Effector memory CD8-positive, alpha-beta T cell (primary cell): ENCODE results near the gene CTTNBP2NL.
A peak's percentile ranks its signal among the peaks of the same experiment; 100 is the strongest.

Experiments
- ATAC-seq: fragments of 150-1000 bp; cut with Tn5 transposase; replicated peaks from 2 replicates; pipeline ENCODE4 v1.10.0; 2021; ENCODE audit warnings: mild to moderate bottlenecking, moderate library complexity
- DNase-seq, 3 experiments: peaks; one replicate each; pipeline ENCODE4 v3.0.0; 2021
- H3K27ac Mint-ChIP-seq, 2 donors: one replicate each; pipeline ENCODE4 v1.8.0; 2022; ENCODE audit warnings: mild to moderate bottlenecking in 2 of 2, mixed read lengths in 2 of 2, moderate library complexity in 2 of 2
- H3K27me3 Mint-ChIP-seq, 2 donors: one replicate each; pipeline ENCODE4 v1.8.0; 2022; ENCODE audit warnings: mixed read lengths in 2 of 2
- H3K36me3 Mint-ChIP-seq: one replicate; pipeline ENCODE4 v1.8.0; 2022; ENCODE audit warnings: mild to moderate bottlenecking, moderate library complexity, mixed read lengths; ENCODE audit not compliant: insufficient read depth
- H3K4me1 Mint-ChIP-seq, 2 donors: one replicate each; pipeline ENCODE4 v1.8.0; 2022; ENCODE audit warnings: low read depth in 2 of 2, mixed read lengths in 2 of 2
- H3K4me3 Mint-ChIP-seq, 2 donors: one replicate each; pipeline ENCODE4 v1.8.0; 2022; ENCODE audit warnings: mild to moderate bottlenecking in 2 of 2, mixed read lengths in 2 of 2, moderate library complexity in 2 of 2
- H3K9me3 Mint-ChIP-seq, 2 donors: one replicate each; pipeline ENCODE4 v1.8.0; 2022; ENCODE audit warnings: mixed read lengths in 2 of 2

CTTNBP2NL gene

GRCh38 chr1:112502826-112503225 is 106.8 kb downstream of the CTTNBP2NL start:
- H3K4me1 Mint-ChIP-seq = peaks cover 1 to 4% of the 10 kb centered on the region in 2 donors
- ATAC-seq = no peak
- peak overlapping the region; percentile 51 to 70 for H3K4me3 Mint-ChIP-seq

GRCh38 chr1:112504001-112504660 is 108.1 kb downstream of the CTTNBP2NL start:
- Mint-ChIP-seq H3K27me3 (peaks cover 46 to 50% of the 10 kb centered on the region in 2 donors), H3K4me1 (peaks cover 1 to 5% of the 10 kb centered on the region in 2 donors), H3K27ac (no peak overlapping the region), H3K4me3 (no peak overlapping the region), H3K9me3 (no peaks in the 10 kb centered on the region), H3K36me3 (no peaks in the 10 kb centered on the region)
- no peak for DNase-seq
- ATAC-seq = no peak

More at GRCh38 chr1:112502826-112503225, 106.8 kb downstream of the CTTNBP2NL start:
- H3K27ac Mint-ChIP-seq = no peak overlapping the region
- DNase-seq = no peak
- H3K27me3 Mint-ChIP-seq = peaks cover 59 to 63% of the 10 kb centered on the region in 2 donors
- H3K9me3 Mint-ChIP-seq = no peaks in the 10 kb centered on the region
- no peaks in the 10 kb centered on the region for H3K36me3 Mint-ChIP-seq

- no peak for ATAC-seq
- peaks cover 39 to 43% of the 10 kb centered on the region in 2 donors for H3K27me3 Mint-ChIP-seq
- no peak for DNase-seq
- no peaks in the 10 kb centered on the region for H3K9me3 Mint-ChIP-seq
- no peak overlapping the region for H3K27ac Mint-ChIP-seq
- no peak overlapping the region for H3K4me3 Mint-ChIP-seq
- H3K36me3 Mint-ChIP-seq = no peaks in the 10 kb centered on the region
- peaks cover 1 to 5% of the 10 kb centered on the region in 2 donors for H3K4me1 Mint-ChIP-seq
Measured at GRCh38 chr1:112504661-112505399, 108.8 kb downstream of the CTTNBP2NL start.

- DNase-seq = no peak
- ATAC-seq = no peak
- no peaks in the 10 kb centered on the region for H3K9me3 Mint-ChIP-seq
- H3K36me3 Mint-ChIP-seq = no peaks in the 10 kb centered on the region
- H3K27ac Mint-ChIP-seq = no peak overlapping the region
- no peak overlapping the region for H3K4me3 Mint-ChIP-seq
- peaks cover 36 to 39% of the 10 kb centered on the region in 2 donors for H3K27me3 Mint-ChIP-seq
- peaks cover 3 to 5% of the 10 kb centered on the region in 2 donors for H3K4me1 Mint-ChIP-seq
Measured at GRCh38 chr1:112505400-112505785, 109.4 kb downstream of the CTTNBP2NL start.

GRCh38 chr1:112505878-112506277 is 109.9 kb downstream of the CTTNBP2NL start:
- ATAC-seq (no peak), DNase-seq (no peak)
- Mint-ChIP-seq H3K36me3 (no peaks in the 10 kb centered on the region), H3K27ac (no peak overlapping the region), H3K4me1 (peaks cover 3 to 5% of the 10 kb centered on the region in 2 donors), H3K27me3 (peaks cover 35 to 39% of the 10 kb centered on the region in 2 donors), H3K9me3 (no peaks in the 10 kb centered on the region), H3K4me3 (no peak overlapping the region)

GRCh38 chr1:112506306-112506705 is 110.3 kb downstream of the CTTNBP2NL start:
- peaks cover 30 to 39% of the 10 kb centered on the region in 2 donors for H3K27me3 Mint-ChIP-seq
- H3K9me3 Mint-ChIP-seq = no peaks in the 10 kb centered on the region
- ATAC-seq (no peak), DNase-seq (no peak)
- no peaks in the 10 kb centered on the region for H3K36me3 Mint-ChIP-seq
- H3K27ac Mint-ChIP-seq = no peak overlapping the region
- peaks cover 3 to 5% of the 10 kb centered on the region in 2 donors for H3K4me1 Mint-ChIP-seq
- no peak overlapping the region for H3K4me3 Mint-ChIP-seq

GRCh38 chr1:112506731-112507130 is 110.7 kb downstream of the CTTNBP2NL start:
- DNase-seq = no peak
- no peak for ATAC-seq
- no peak overlapping the region for H3K4me3 Mint-ChIP-seq
- H3K27me3 Mint-ChIP-seq = peaks cover 28 to 39% of the 10 kb centered on the region in 2 donors
- no peaks in the 10 kb centered on the region for H3K36me3 Mint-ChIP-seq
- no peaks in the 10 kb centered on the region for H3K9me3 Mint-ChIP-seq
- peaks cover 3 to 5% of the 10 kb centered on the region in 2 donors for H3K4me1 Mint-ChIP-seq
- H3K27ac Mint-ChIP-seq = no peak overlapping the region

- Mint-ChIP-seq H3K27ac (no peak overlapping the region), H3K4me1 (peaks cover 3 to 5% of the 10 kb centered on the region in 2 donors), H3K36me3 (no peaks in the 10 kb centered on the region), H3K9me3 (no peaks in the 10 kb centered on the region), H3K4me3 (peak overlapping the region; percentile 81 to 82), H3K27me3 (peaks cover 25 to 36% of the 10 kb centered on the region in 2 donors)
- ATAC-seq (no peak), DNase-seq (no peak)
Measured at GRCh38 chr1:112507336-112507735, 111.3 kb downstream of the CTTNBP2NL start.

- no peaks in the 10 kb centered on the region for H3K36me3 Mint-ChIP-seq
- ATAC-seq (peak; percentile 20), DNase-seq (peak; percentile 7 to 19 (median 18))
- peaks cover 2 to 5% of the 10 kb centered on the region in 2 donors for H3K4me1 Mint-ChIP-seq
- peak overlapping the region; percentile 81 to 82 for H3K4me3 Mint-ChIP-seq
- no peaks in the 10 kb centered on the region for H3K9me3 Mint-ChIP-seq
- no peak overlapping the region for H3K27ac Mint-ChIP-seq
- peaks cover 20 to 30% of the 10 kb centered on the region in 2 donors for H3K27me3 Mint-ChIP-seq
Measured at GRCh38 chr1:112507921-112508277, 111.9 kb downstream of the CTTNBP2NL start.

GRCh38 chr1:112508278-112509004 is 112.4 kb downstream of the CTTNBP2NL start, which contains the start of gene WNT2B:
Gene WNT2B, plus strand, starts transcription at chr1:112508965. Its CDS starts 298 bp downstream, at chr1:112509263.
- Mint-ChIP-seq H3K4me3 (peak within 1 kb of the TSS; percentile 81 to 82), H3K27me3 (peaks cover 14 to 25% of the 10 kb centered on the region in 2 donors), H3K9me3 (no peaks in the 10 kb centered on the region), H3K36me3 (no peaks in the 10 kb centered on the region), H3K27ac (no peak within 1 kb of the TSS), H3K4me1 (peaks cover 2 to 5% of the 10 kb centered on the region in 2 donors)
- DNase-seq (peak; percentile 47 to 58 (median 58)), ATAC-seq (peak; percentile 89)

GRCh38 chr1:112509005-112509659 is 113.1 kb downstream of the CTTNBP2NL start:
- H3K27me3 Mint-ChIP-seq = peaks cover 7 to 18% of the 10 kb centered on the region in 2 donors
- no peaks in the 10 kb centered on the region for H3K9me3 Mint-ChIP-seq
- H3K4me3 Mint-ChIP-seq = peak overlapping the region; percentile 56 to 82
- ATAC-seq = peak; percentile 55
- H3K4me1 Mint-ChIP-seq = peaks cover 2 to 5% of the 10 kb centered on the region in 2 donors
- no peaks in the 10 kb centered on the region for H3K36me3 Mint-ChIP-seq
- no peak overlapping the region for H3K27ac Mint-ChIP-seq
- peak; percentile 9 to 37 (median 14) for DNase-seq

- DNase-seq = no peak
- ATAC-seq = no peak
- Mint-ChIP-seq H3K27ac (no peak overlapping the region), H3K4me1 (peaks cover 2 to 5% of the 10 kb centered on the region in 2 donors), H3K4me3 (peak overlapping the region; percentile 56 to 82), H3K9me3 (no peaks in the 10 kb centered on the region), H3K36me3 (no peaks in the 10 kb centered on the region), H3K27me3 (peaks cover 2 to 12% of the 10 kb centered on the region in 2 donors)
Measured at GRCh38 chr1:112509660-112510178, 113.7 kb downstream of the CTTNBP2NL start.

- DNase-seq (no peak), ATAC-seq (no peak)
- Mint-ChIP-seq H3K27ac (no peak overlapping the region), H3K9me3 (no peaks in the 10 kb centered on the region), H3K27me3 (peaks cover 0 to 8% of the 10 kb centered on the region in 2 donors), H3K4me1 (peaks cover 2 to 5% of the 10 kb centered on the region in 2 donors), H3K4me3 (peak overlapping the region; percentile 56 to 82), H3K36me3 (no peaks in the 10 kb centered on the region)
Measured at GRCh38 chr1:112510340-112510739, 114.3 kb downstream of the CTTNBP2NL start.
